GM23248 (cell line): ENCODE measurements around the gene SEMA3B.

Source experiments
- EZH2 ChIP-seq: fragments of 200-600 bp; sonication (generic); IDR thresholded peaks from 2 replicates; pipeline ENCODE4 v1.6.1; 2018; ENCODE audit warnings: antibody characterized with exemption, mild to moderate bottlenecking; ENCODE audit not compliant: insufficient read depth, poor library complexity, severe bottlenecking
- EZH2phosphoT487 ChIP-seq: fragments of 200-600 bp; sonication (generic); IDR thresholded peaks from 2 replicates; pipeline ENCODE4 v1.6.1; 2018; ENCODE audit warnings: antibody characterized with exemption, moderate library complexity, mild to moderate bottlenecking, low read depth; ENCODE audit not compliant: insufficient read depth

- no peak for TF ChIP-seq EZH2
- TF ChIP-seq EZH2phosphoT487: no peak
These were observed 47.9 kb upstream of the SEMA3B start for GRCh38 chr3:50221051-50221410.
